Endodermal cell (in vitro differentiated cells): ENCODE data around the gene CCDC171. TPM values are rescaled to one million over a fixed set of nuclear protein-coding genes. Genes with fewer than 3 reads are reported as not detected.

ENCODE experiments used
- DNase-seq: peaks from one replicate; pipeline ENCODE4 v3.0.0-alpha.2; 2017
- H3K27ac ChIP-seq: 2 replicates; pipeline ENCODE4 v1.5.1; 2013; ENCODE audit warnings: mild to moderate bottlenecking, low read depth, low read length, moderate library complexity
- H3K27me3 ChIP-seq: 2 replicates; pipeline ENCODE4 v1.6.1; 2013; ENCODE audit warnings: mild to moderate bottlenecking, low read length, moderate library complexity; ENCODE audit not compliant: insufficient read depth, control insufficient read depth, poor library complexity, severe bottlenecking
- H3K36me3 ChIP-seq: 2 replicates; pipeline ENCODE4 v1.7.0; 2013; ENCODE audit warnings: mild to moderate bottlenecking, low read length, moderate library complexity; ENCODE audit not compliant: control insufficient read depth, insufficient read depth
- H3K4me1 ChIP-seq: one replicate; pipeline ENCODE4 v1.7.0; 2013; ENCODE audit warnings: low read length; ENCODE audit not compliant: control insufficient read depth, insufficient read depth
- H3K4me3 ChIP-seq: 2 replicates; pipeline ENCODE4 v1.5.1; 2013; ENCODE audit warnings: mild to moderate bottlenecking, low read length, moderate library complexity
- H3K9ac ChIP-seq: 2 replicates; pipeline ENCODE4 v1.6.1; 2013; ENCODE audit warnings: mild to moderate bottlenecking, low read length, moderate library complexity; ENCODE audit not compliant: poor library complexity, severe bottlenecking; ENCODE audit errors: extremely low read depth
- H3K9me3 ChIP-seq: 2 replicates; pipeline ENCODE4 v1.6.1; 2013; ENCODE audit warnings: mild to moderate bottlenecking, low read length, moderate library complexity; ENCODE audit not compliant: control insufficient read depth
- H3K27ac Mint-ChIP-seq: 2 replicates; pipeline ENCODE4 v1.8.0; 2020; ENCODE audit warnings: mixed read lengths
- H3K27me3 Mint-ChIP-seq: 2 replicates; pipeline ENCODE4 v1.8.0; 2021; ENCODE audit warnings: mild to moderate bottlenecking, mixed read lengths; ENCODE audit not compliant: insufficient read depth
- H3K36me3 Mint-ChIP-seq: 2 replicates; pipeline ENCODE4 v1.8.0; 2020; ENCODE audit warnings: low read depth, mixed read lengths
- H3K4me1 Mint-ChIP-seq: 2 replicates; pipeline ENCODE4 v1.8.0; 2020; ENCODE audit warnings: mixed read lengths
- H3K4me3 Mint-ChIP-seq: 2 replicates; pipeline ENCODE4 v1.8.0; 2020; ENCODE audit warnings: mild to moderate bottlenecking, moderate library complexity, mixed read lengths
- H3K9me3 Mint-ChIP-seq: 2 replicates; pipeline ENCODE4 v1.8.0; 2020; ENCODE audit warnings: mild to moderate bottlenecking, mixed read lengths
- WGBS, 2 experiments: methylation state at CpG; one replicate each; pipeline versions ENCODE4 v1.1.5 to v1.1.7; 2013; ENCODE audit warnings: missing lambda C conversion rate in 2 of 2, mixed read lengths in 1 of 2; ENCODE audit not compliant: insufficient coverage in 1 of 2, insufficient read length in 1 of 2; 5-methylcytosine and 5-hydroxymethylcytosine counted together
- total RNA-seq, 2 donors: library from RNA; stranded (reverse); fragmentation: NEBNext Ultra II Directional in 1 of 2; extraction: Animal tissue kit (Norgen Biotek cat#: 25700) in 1 of 2; gene quantifications; 2 replicates in 1 of 2; 3 replicates in 1 of 2; pipeline ENCODE4 v1.2.1, GENCODE V29; 2021
- TF ChIP-seq, protein P1 (sequence below): fragments of 200-600 bp; sonication (generic); conservative IDR thresholded peaks from 2 replicates; pipeline ENCODE4 v1.5.0; 2021; ENCODE audit warnings: antibody characterized with exemption, mild to moderate bottlenecking

The CCDC171 gene
- total RNA-seq, 2 donors from 2014 or later: 6.3 to 6.8 TPM

GRCh38 chr9:16023446-16023845 is 470.6 kb downstream of the CCDC171 start:
- no peak overlapping the region for H3K27ac Mint-ChIP-seq
- H3K27me3 ChIP-seq: no peaks in the 10 kb centered on the region
- no peak overlapping the region for H3K4me3 ChIP-seq
- H3K4me1 ChIP-seq: no peaks in the 10 kb centered on the region
- H3K9me3 Mint-ChIP-seq: no peaks in the 10 kb centered on the region
- H3K9me3 ChIP-seq: peaks cover 7% of the 10 kb centered on the region
- DNase-seq: no peak
- no peak overlapping the region for H3K4me3 Mint-ChIP-seq
- TF ChIP-seq, protein P1, sequence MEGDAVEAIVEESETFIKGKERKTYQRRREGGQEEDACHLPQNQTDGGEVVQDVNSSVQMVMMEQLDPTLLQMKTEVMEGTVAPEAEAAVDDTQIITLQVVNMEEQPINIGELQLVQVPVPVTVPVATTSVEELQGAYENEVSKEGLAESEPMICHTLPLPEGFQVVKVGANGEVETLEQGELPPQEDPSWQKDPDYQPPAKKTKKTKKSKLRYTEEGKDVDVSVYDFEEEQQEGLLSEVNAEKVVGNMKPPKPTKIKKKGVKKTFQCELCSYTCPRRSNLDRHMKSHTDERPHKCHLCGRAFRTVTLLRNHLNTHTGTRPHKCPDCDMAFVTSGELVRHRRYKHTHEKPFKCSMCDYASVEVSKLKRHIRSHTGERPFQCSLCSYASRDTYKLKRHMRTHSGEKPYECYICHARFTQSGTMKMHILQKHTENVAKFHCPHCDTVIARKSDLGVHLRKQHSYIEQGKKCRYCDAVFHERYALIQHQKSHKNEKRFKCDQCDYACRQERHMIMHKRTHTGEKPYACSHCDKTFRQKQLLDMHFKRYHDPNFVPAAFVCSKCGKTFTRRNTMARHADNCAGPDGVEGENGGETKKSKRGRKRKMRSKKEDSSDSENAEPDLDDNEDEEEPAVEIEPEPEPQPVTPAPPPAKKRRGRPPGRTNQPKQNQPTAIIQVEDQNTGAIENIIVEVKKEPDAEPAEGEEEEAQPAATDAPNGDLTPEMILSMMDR: no peak
- H3K4me1 Mint-ChIP-seq: no peaks in the 10 kb centered on the region
- no peaks in the 10 kb centered on the region for H3K36me3 ChIP-seq
- no peak overlapping the region for H3K9ac ChIP-seq
- no peaks in the 10 kb centered on the region for H3K36me3 Mint-ChIP-seq
- WGBS, 2 experiments: 56% methylated on average over 1 of the region's 1 CpG; no CpG with 5 or more reads in 1 of the 2 experiments
- no peak overlapping the region for H3K27ac ChIP-seq
- H3K27me3 Mint-ChIP-seq: no peaks in the 10 kb centered on the region

Other genes starting within 250 kb of the CCDC171 start
- 10 to 100 TPM; 53.5 to 69.5 TPM for gene TTC39B, start 245.8 kb upstream of the CCDC171 start, total RNA-seq
- 10 to 100 TPM; 41.3 to 52.5 TPM for gene SNAPC3, start 130.2 kb upstream of the CCDC171 start, total RNA-seq
- gene PSIP1, start 42.1 kb upstream of the CCDC171 start, total RNA-seq: 100 to 1,000 TPM; 226 to 257 TPM